ENCODE results near the gene FN3K. TPM values are rescaled to one million over a fixed set of nuclear protein-coding genes. Genes with fewer than 3 reads are reported as not detected.
"Not testable (repeated sequence)": the region's sequence is repeated elsewhere in the genome, so short reads cannot be mapped to it uniquely, and the experiment has no call there.

The FN3K gene
- total RNA-seq, 1 donor, result 2.9 TPM

DNA sequence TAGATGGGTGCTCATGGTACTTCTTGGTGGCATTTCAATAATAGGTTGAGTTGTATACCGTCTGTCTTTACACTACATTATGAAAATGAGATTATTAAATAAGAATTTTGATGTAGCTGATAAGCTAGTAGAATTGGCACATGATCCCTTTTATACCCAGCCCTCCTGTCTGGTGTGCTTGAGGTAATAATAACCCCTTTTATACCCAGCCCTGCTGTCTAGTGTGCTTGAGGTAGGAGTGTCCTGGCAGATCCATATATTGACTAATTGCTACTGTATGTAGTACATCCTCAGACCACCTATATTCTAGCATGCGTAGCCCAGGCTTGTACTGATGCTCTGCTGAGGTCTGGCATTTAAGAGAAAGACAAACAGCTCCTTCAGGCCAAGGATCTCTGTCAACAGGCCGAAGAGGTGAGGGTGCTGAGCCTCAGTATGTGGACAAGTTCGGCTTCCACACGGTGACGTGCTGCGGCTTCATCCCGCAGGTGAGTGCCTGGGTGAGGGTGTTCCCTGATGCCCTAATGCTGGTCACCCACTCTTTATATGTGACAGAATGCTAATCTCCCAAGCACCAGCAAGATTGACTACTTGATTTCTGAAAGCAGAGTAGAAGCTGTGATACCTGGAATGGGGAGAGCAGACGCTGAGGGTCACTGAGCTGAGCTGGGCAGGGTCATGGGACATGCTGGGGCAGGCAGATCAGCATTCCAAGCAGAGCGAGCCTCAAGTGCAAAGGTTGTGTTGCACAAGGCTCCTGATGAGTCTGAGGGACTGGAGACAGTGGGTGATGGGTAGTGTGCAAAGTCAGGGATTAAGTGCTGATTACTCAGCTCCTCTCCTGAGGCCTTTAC is 5.7 kb downstream of the FN3K start:
- no peak for DNase-seq (ENCODE audit: insufficient read length, low spot score, missing footprints)

DNA sequence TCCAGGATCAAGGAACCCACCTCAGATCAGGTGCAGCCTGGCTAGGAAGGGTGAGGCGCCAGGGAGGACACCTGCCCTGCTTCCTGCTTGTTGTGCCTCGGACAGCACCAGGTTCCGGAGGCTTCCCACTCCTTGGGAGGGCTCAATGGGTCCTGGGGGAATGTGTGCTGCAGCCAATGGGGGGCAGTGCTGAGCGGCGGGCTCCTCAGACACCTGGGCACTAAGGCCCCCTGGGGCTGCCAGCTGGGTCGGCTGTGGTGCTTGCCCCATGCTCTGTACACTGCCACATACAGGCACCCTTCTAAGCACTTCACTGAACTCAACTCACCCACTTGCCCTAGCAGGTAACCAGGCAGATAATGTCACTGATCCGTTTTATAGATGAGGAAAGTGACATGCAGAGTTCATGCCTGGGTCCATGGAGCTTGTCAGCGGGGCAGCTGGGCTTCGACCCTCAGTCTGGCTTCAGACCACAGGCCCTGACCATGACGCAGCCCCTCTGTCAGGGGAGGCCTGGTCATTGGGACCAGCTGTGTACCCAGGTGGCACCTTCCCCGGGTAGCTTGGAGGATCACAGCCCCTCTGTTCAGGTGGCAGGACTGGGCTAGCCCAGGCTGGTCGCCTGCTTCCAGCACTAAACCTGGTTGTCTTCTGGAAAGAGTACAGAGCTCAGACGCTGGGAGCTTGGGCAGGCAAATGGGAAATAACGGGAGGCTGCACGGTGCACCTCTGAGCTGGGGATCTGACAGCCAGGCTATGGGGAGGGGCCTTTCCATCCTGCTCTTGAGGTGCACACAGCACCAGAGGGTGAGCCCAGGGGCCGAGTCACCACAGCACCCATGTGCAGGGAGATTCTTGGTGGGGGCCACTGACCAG is 8.2 kb downstream of the FN3K start:
- H3K79me2 ChIP-seq (ENCODE audit: insufficient read depth, low read length), result no peaks in the 10 kb centered on the region
- no peak overlapping the region for H3K4me2 ChIP-seq (ENCODE audit: insufficient read depth, low read length)
- no peaks in the 10 kb centered on the region for H3K4me1 ChIP-seq (ENCODE audit: insufficient read depth, low read length)
- H3K27ac ChIP-seq (ENCODE audit: low read depth, low read length), result no peak overlapping the region
- no peak overlapping the region for H2AFZ ChIP-seq (ENCODE audit: low read length)
- no peaks in the 10 kb centered on the region for H4K20me1 ChIP-seq (ENCODE audit: insufficient read depth, low read length)
- no peak overlapping the region for H3K4me3 ChIP-seq (ENCODE audit: insufficient read depth, low read length)
- peaks cover 14% of the 10 kb centered on the region for H3K36me3 ChIP-seq (ENCODE audit: insufficient read depth, low read length)
- TF ChIP-seq, protein P1, sequence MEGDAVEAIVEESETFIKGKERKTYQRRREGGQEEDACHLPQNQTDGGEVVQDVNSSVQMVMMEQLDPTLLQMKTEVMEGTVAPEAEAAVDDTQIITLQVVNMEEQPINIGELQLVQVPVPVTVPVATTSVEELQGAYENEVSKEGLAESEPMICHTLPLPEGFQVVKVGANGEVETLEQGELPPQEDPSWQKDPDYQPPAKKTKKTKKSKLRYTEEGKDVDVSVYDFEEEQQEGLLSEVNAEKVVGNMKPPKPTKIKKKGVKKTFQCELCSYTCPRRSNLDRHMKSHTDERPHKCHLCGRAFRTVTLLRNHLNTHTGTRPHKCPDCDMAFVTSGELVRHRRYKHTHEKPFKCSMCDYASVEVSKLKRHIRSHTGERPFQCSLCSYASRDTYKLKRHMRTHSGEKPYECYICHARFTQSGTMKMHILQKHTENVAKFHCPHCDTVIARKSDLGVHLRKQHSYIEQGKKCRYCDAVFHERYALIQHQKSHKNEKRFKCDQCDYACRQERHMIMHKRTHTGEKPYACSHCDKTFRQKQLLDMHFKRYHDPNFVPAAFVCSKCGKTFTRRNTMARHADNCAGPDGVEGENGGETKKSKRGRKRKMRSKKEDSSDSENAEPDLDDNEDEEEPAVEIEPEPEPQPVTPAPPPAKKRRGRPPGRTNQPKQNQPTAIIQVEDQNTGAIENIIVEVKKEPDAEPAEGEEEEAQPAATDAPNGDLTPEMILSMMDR (IDR thresholded peaks at IDR 0.05; ENCODE audit: extremely low read depth, low read depth, low read length), result no peak
- peaks cover 1% of the 10 kb centered on the region for H3K9me3 ChIP-seq (ENCODE audit: low read depth, low read length)
- H3K27me3 ChIP-seq (ENCODE audit: insufficient read depth, low read length), result no peaks in the 10 kb centered on the region
- DNase-seq (ENCODE audit: insufficient read length, low spot score, missing footprints), result peak; percentile 30

More for the DNA sequence above, 5.7 kb downstream of the FN3K start:
- Histone ChIP-seq H3K36me3 (ENCODE audit: insufficient read depth, low read length) (peaks cover 14% of the 10 kb centered on the region), H3K79me2 (ENCODE audit: insufficient read depth, low read length) (no peaks in the 10 kb centered on the region), H3K4me2 (ENCODE audit: insufficient read depth, low read length) (no peak overlapping the region), H3K9me3 (ENCODE audit: low read depth, low read length) (peaks cover 1% of the 10 kb centered on the region), H3K27ac (ENCODE audit: low read depth, low read length) (no peak overlapping the region), H3K4me3 (ENCODE audit: insufficient read depth, low read length) (no peak overlapping the region), H4K20me1 (ENCODE audit: insufficient read depth, low read length) (no peaks in the 10 kb centered on the region), H3K4me1 (ENCODE audit: insufficient read depth, low read length) (no peaks in the 10 kb centered on the region), H3K27me3 (ENCODE audit: insufficient read depth, low read length) (no peaks in the 10 kb centered on the region), H2AFZ (ENCODE audit: low read length) (no peak overlapping the region)
- TF ChIP-seq, protein P1 (IDR thresholded peaks at IDR 0.05; ENCODE audit: extremely low read depth, low read depth, low read length), result no peak

DNA sequence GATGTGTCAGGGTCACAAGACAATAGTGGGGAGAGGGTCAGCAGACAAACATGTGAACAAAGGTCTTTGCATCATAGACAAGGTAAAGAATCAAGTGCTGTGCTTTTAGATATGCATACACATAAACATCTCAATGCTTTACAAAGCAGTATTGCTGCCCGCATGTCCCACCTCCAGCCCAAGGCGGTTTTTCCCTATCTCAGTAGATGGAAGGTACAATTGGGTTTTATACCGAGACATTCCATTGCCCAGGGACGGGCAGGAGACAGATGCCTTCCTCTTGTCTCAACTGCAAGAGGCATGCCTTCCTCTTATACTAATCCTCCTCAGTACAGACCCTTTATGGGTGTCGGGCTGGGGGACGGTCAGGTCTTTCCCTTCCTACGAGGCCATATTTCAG is 9.3 kb downstream of the FN3K start:
- H3K9me3 ChIP-seq (ENCODE audit: low read depth, low read length); DNase-seq (ENCODE audit: insufficient read length, low spot score, missing footprints); H3K4me1 ChIP-seq (ENCODE audit: insufficient read depth, low read length); H4K20me1 ChIP-seq (ENCODE audit: insufficient read depth, low read length); H2AFZ ChIP-seq (ENCODE audit: low read length); H3K4me2 ChIP-seq (ENCODE audit: insufficient read depth, low read length); H3K4me3 ChIP-seq (ENCODE audit: insufficient read depth, low read length); H3K79me2 ChIP-seq (ENCODE audit: insufficient read depth, low read length); H3K27ac ChIP-seq (ENCODE audit: low read depth, low read length); H3K27me3 ChIP-seq (ENCODE audit: insufficient read depth, low read length): not testable (repeated sequence)
- peaks cover 14% of the 10 kb centered on the region for H3K36me3 ChIP-seq (ENCODE audit: insufficient read depth, low read length)

DNA sequence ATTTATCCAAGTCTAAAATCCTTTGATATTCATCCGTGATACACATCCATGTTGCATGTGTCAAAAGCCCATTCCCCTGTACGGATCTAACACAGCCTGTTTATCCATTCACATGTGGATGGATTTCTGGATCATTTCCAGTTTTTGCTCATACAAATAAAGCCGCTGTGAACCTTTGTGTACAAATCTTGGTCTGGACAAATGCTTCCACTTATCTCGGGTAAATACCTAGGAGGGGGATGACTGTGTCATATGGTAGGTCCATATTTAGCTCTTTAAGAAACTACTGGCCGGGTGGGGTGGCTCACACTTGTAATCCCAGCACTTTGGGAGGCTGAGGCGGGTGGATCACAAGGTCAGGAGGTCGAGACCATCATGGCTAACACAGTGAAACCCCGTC is 10.1 kb downstream of the FN3K start:
- Histone ChIP-seq H3K27ac (ENCODE audit: low read depth, low read length) (no peak overlapping the region), H3K4me3 (ENCODE audit: insufficient read depth, low read length) (no peak overlapping the region), H3K27me3 (ENCODE audit: insufficient read depth, low read length) (no peaks in the 10 kb centered on the region), H3K36me3 (ENCODE audit: insufficient read depth, low read length) (peaks cover 11% of the 10 kb centered on the region), H2AFZ (ENCODE audit: low read length) (no peak overlapping the region), H4K20me1 (ENCODE audit: insufficient read depth, low read length) (no peaks in the 10 kb centered on the region), H3K9me3 (ENCODE audit: low read depth, low read length) (peaks cover 1% of the 10 kb centered on the region), H3K4me1 (ENCODE audit: insufficient read depth, low read length) (no peaks in the 10 kb centered on the region), H3K79me2 (ENCODE audit: insufficient read depth, low read length) (no peaks in the 10 kb centered on the region), H3K4me2 (ENCODE audit: insufficient read depth, low read length) (no peak overlapping the region)
- DNase-seq (ENCODE audit: insufficient read length, low spot score, missing footprints), result no peak
- TF ChIP-seq, protein P1 (IDR thresholded peaks at IDR 0.05; ENCODE audit: extremely low read depth, low read depth, low read length), result no peak

Measured in osteoblast (primary cell).